Parathyroid adenoma (tissue), 2 donors: ENCODE data around the gene ZNF605.

Source experiments
- H2AFZ ChIP-seq: fragments of 300-600 bp; sonication (generic); one replicate; pipeline ENCODE4 v1.7.0; 2017; ENCODE audit warnings: antibody characterized with exemption, mild to moderate bottlenecking
- H3K27ac ChIP-seq: fragments of 300-600 bp; sonication (generic); one replicate; pipeline ENCODE4 v1.7.0; 2017
- H3K27me3 ChIP-seq: fragments of 300-600 bp; sonication (generic); one replicate; pipeline ENCODE4 v1.7.0; 2017; ENCODE audit warnings: low read length; ENCODE audit not compliant: control insufficient read depth, insufficient read depth
- H3K36me3 ChIP-seq: fragments of 300-600 bp; sonication (generic); one replicate; pipeline ENCODE4 v1.7.0; 2017; ENCODE audit warnings: low read length; ENCODE audit not compliant: control insufficient read depth, insufficient read depth
- H3K4me1 ChIP-seq: fragments of 300-600 bp; sonication (generic); one replicate; pipeline ENCODE4 v1.7.0; 2017; ENCODE audit warnings: control low read depth
- H3K4me2 ChIP-seq: fragments of 300-600 bp; sonication (generic); one replicate; pipeline ENCODE4 v1.7.0; 2017; ENCODE audit warnings: low read length
- H3K4me3 ChIP-seq: fragments of 300-600 bp; sonication (generic); one replicate; pipeline ENCODE4 v1.7.0; 2017; ENCODE audit warnings: low read depth, low read length
- H3K79me2 ChIP-seq: fragments of 300-600 bp; sonication (generic); one replicate; pipeline ENCODE4 v1.7.0; 2017; ENCODE audit warnings: control low read depth
- H3K9ac ChIP-seq: fragments of 300-600 bp; sonication (generic); one replicate; pipeline ENCODE4 v1.7.0; 2017; ENCODE audit warnings: mild to moderate bottlenecking
- H3K9me3 ChIP-seq: fragments of 300-600 bp; sonication (generic); one replicate; pipeline ENCODE4 v1.7.0; 2017; ENCODE audit warnings: low read length; ENCODE audit not compliant: control insufficient read depth
- CTCF ChIP-seq: fragments of 300-600 bp; sonication (generic); IDR thresholded peaks from one replicate; pipeline ENCODE4 v1.7.0; 2017; ENCODE audit warnings: antibody characterized with exemption, mild to moderate bottlenecking
- donor health status: primary hyperparathyroidism.

Gene ZNF605

GRCh38 chr12:132948146-132949066 lies 7.7 kb downstream of the ZNF605 start:
- Histone ChIP-seq H3K9ac (no peak overlapping the region), H3K27me3 (no peaks in the 10 kb centered on the region), H3K4me2 (no peak overlapping the region), H3K36me3 (peaks cover 2% of the 10 kb centered on the region), H3K27ac (no peak overlapping the region), H3K4me3 (no peak overlapping the region), H3K79me2 (no peaks in the 10 kb centered on the region), H3K4me1 (no peaks in the 10 kb centered on the region), H2AFZ (no peak overlapping the region), H3K9me3 (no peaks in the 10 kb centered on the region)
- TF ChIP-seq CTCF, result no peak

GRCh38 chr12:132946246-132946820 lies 9.8 kb downstream of the ZNF605 start:
- Histone ChIP-seq H3K9ac (no peak overlapping the region), H3K9me3 (no peaks in the 10 kb centered on the region), H2AFZ (no peak overlapping the region), H3K27ac (no peak overlapping the region), H3K4me2 (no peak overlapping the region), H3K36me3 (peaks cover 2% of the 10 kb centered on the region), H3K4me3 (no peak overlapping the region), H3K4me1 (no peaks in the 10 kb centered on the region), H3K27me3 (no peaks in the 10 kb centered on the region), H3K79me2 (no peaks in the 10 kb centered on the region)
- no peak for TF ChIP-seq CTCF

GRCh38 chr12:132945806-132946205 lies 10.3 kb downstream of the ZNF605 start:
- no peak for TF ChIP-seq CTCF
- H3K4me3 ChIP-seq, result no peak overlapping the region
- H3K27me3 ChIP-seq, result no peaks in the 10 kb centered on the region
- H2AFZ ChIP-seq, result no peak overlapping the region
- H3K27ac ChIP-seq, result no peak overlapping the region
- no peaks in the 10 kb centered on the region for H3K9me3 ChIP-seq
- H3K4me2 ChIP-seq, result no peak overlapping the region
- H3K4me1 ChIP-seq, result no peaks in the 10 kb centered on the region
- H3K9ac ChIP-seq, result no peak overlapping the region
- peaks cover 2% of the 10 kb centered on the region for H3K36me3 ChIP-seq
- H3K79me2 ChIP-seq, result no peaks in the 10 kb centered on the region

GRCh38 chr12:132942611-132943010 lies 13.5 kb downstream of the ZNF605 start:
- Histone ChIP-seq H3K79me2 (no peaks in the 10 kb centered on the region), H3K4me3 (no peak overlapping the region), H3K36me3 (peaks cover 2% of the 10 kb centered on the region), H3K27ac (no peak overlapping the region), H3K9me3 (no peaks in the 10 kb centered on the region), H3K4me2 (no peak overlapping the region), H3K4me1 (no peaks in the 10 kb centered on the region), H3K9ac (no peak overlapping the region), H3K27me3 (no peaks in the 10 kb centered on the region), H2AFZ (no peak overlapping the region)
- TF ChIP-seq CTCF, result no peak
